NB4 (cell line): Measurements from ENCODE around the gene GIN1.
A peak's percentile ranks its signal among the peaks of the same experiment; 100 is the strongest.
"Not testable (repeated sequence)": the region's sequence is repeated elsewhere in the genome, so short reads cannot be mapped to it uniquely, and the experiment has no call there.

Experiments
- DNase-seq: peaks from one replicate; pipeline ENCODE4 v3.0.0; 2010; ENCODE audit warnings: low read depth
- H3K4me3 ChIP-seq: one replicate; pipeline ENCODE4 v1.5.1; 2011; ENCODE audit warnings: mild to moderate bottlenecking, low read depth, low read length, moderate library complexity
- CTCF ChIP-seq: IDR thresholded peaks from one replicate; pipeline ENCODE4 v1.5.1; 2012; ENCODE audit warnings: low read depth, low read length
- MAX ChIP-seq: IDR thresholded peaks from 2 replicates; pipeline ENCODE4 v1.6.1; 2011; ENCODE audit warnings: low read depth, low read length
- MYC ChIP-seq: IDR thresholded peaks from 2 replicates; pipeline ENCODE4 v1.6.1; 2011; ENCODE audit warnings: low read depth, low read length
- POLR2A ChIP-seq: IDR thresholded peaks from 2 replicates; pipeline ENCODE4 v1.6.1; 2011; ENCODE audit warnings: mild to moderate bottlenecking; ENCODE audit not compliant: insufficient read length; ENCODE audit errors: extremely low read depth

The GIN1 gene

GRCh38 chr5:103060424-103060954 is 59.4 kb downstream of the GIN1 start:
- no peak for DNase-seq
- no peak overlapping the region for H3K4me3 ChIP-seq
- no peak for TF ChIP-seq POLR2A
- no peak for TF ChIP-seq MYC
- no peak for TF ChIP-seq CTCF
- no peak for TF ChIP-seq MAX

GRCh38 chr5:103059525-103059924 is 60.4 kb downstream of the GIN1 start:
- H3K4me3 ChIP-seq = no peak overlapping the region
- no peak for DNase-seq
- TF ChIP-seq MYC = no peak
- no peak for TF ChIP-seq POLR2A
- no peak for TF ChIP-seq MAX
- TF ChIP-seq CTCF = no peak

GRCh38 chr5:103057208-103058130 is 62.5 kb downstream of the GIN1 start:
- H3K4me3 ChIP-seq = no peak overlapping the region
- DNase-seq = no peak
- TF ChIP-seq CTCF (no peak), POLR2A (no peak), MYC (no peak), MAX (no peak)

GRCh38 chr5:103046706-103047105 is 73.2 kb downstream of the GIN1 start:
- not testable (repeated sequence) for H3K4me3 ChIP-seq, DNase-seq

GRCh38 chr5:103041071-103041676 is 78.8 kb downstream of the GIN1 start:
- DNase-seq = peak; percentile 40
- TF ChIP-seq MAX (no peak), MYC (no peak), POLR2A (no peak), CTCF (no peak)
- H3K4me3 ChIP-seq = no peak overlapping the region

GRCh38 chr5:103037673-103038455 is 82.1 kb downstream of the GIN1 start:
- no peak overlapping the region for H3K4me3 ChIP-seq
- no peak for DNase-seq
- TF ChIP-seq CTCF (no peak), MYC (no peak), MAX (no peak), POLR2A (no peak)
